GM12892 (cell line): ENCODE data around the gene CR1.

ENCODE experiments used
- DNase-seq: peaks from one replicate; pipeline ENCODE4 v3.0.0; 2011; ENCODE audit not compliant: insufficient read length
- FAIRE-seq: peaks from 2 replicates; lab custom pipeline; 2011; peaks lifted over from hg19 to GRCh38; lab: Jason Lieb, UNC
- POLR2A ChIP-seq: IDR thresholded peaks from 2 replicates; pipeline ENCODE4 v1.6.1; 2011; ENCODE audit warnings: low read depth, low read length, control low read depth
- POLR2AphosphoS5 ChIP-seq: IDR thresholded peaks from 2 replicates; pipeline ENCODE4 v1.6.1; 2011; ENCODE audit warnings: low read depth, low read length, control low read depth
- TAF1 ChIP-seq: IDR thresholded peaks from 2 replicates; pipeline ENCODE4 v1.6.1; 2011; ENCODE audit warnings: low read depth, mild to moderate bottlenecking, control low read depth, low read length, borderline replicate concordance

The CR1 gene

DNA sequence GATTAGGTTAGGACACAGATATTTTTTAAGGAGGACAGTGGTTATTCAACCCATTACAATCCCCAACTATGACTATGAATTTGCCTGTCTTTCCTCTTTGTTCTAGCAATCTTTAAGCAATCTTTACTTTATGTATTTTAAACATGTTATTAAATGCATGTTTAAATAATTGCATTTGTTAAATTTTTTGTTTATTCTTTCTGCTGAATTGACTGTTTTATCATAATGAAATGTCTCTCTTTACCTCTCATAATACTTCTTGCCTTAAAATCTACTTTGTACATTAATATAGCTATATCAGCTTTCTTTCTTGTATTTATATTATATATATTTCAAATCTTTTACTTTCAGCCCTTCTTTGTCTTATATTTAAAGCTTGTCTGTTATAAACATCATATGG lies 195.1 kb downstream of the CR1 start:
- FAIRE-seq (no peak), DNase-seq (no peak)
- TF ChIP-seq TAF1, result no peak
- TF ChIP-seq POLR2A, result no peak
- no peak for TF ChIP-seq POLR2AphosphoS5
